OCI-LY3 (cell line): ENCODE measurements around the gene PSMD7.
"Not testable (repeated sequence)": the region's sequence is repeated elsewhere in the genome, so short reads cannot be mapped to it uniquely, and the experiment has no call there.

Source experiments
- H2AFZ ChIP-seq: fragments of 200-600, 300-600 bp; shearing (Covaris generic); 2 replicates; pipeline ENCODE4 v1.6.0; 2014; ENCODE audit warnings: antibody characterized with exemption, low read depth, low read length
- H3K27ac ChIP-seq: fragments of 200-600, 300-600 bp; sonication (generic); 2 replicates; pipeline ENCODE4 v1.5.1; 2014; ENCODE audit warnings: mild to moderate bottlenecking, low read length, moderate library complexity, mixed read lengths
- H3K27me3 ChIP-seq: fragments of 200-600, 300-600 bp; sonication (generic); 2 replicates; pipeline ENCODE4 v1.6.1; 2014; ENCODE audit warnings: low read depth, low read length, mixed read lengths
- H3K36me3 ChIP-seq: fragments of 200-600, 300-600 bp; sonication (generic); replicated peaks from 2 replicates; pipeline ENCODE3; 2014; ENCODE audit warnings: low read depth, low read length, mixed read lengths
- H3K4me1 ChIP-seq: fragments of 300-600, 200-600 bp; sonication (generic); 2 replicates; pipeline ENCODE4 v1.6.1; 2014; ENCODE audit warnings: low read length, mixed read lengths
- H3K4me2 ChIP-seq: fragments of 200-600, 300-600 bp; sonication (generic); 2 replicates; pipeline ENCODE4 v1.6.1; 2014; ENCODE audit warnings: low read length, mixed read lengths
- H3K4me3 ChIP-seq: fragments of 300-600, 200-600 bp; sonication (generic); 2 replicates; pipeline ENCODE4 v1.5.1; 2014; ENCODE audit warnings: antibody characterized with exemption, mild to moderate bottlenecking, low read length, moderate library complexity
- H3K79me2 ChIP-seq: fragments of 300-600, 200-600 bp; shearing (Covaris generic); 2 replicates; pipeline ENCODE4 v1.6.1; 2014; ENCODE audit warnings: mild to moderate bottlenecking, low read length, mixed read lengths
- H3K9ac ChIP-seq: fragments of 300-600, 200-600 bp; shearing (Covaris generic); 2 replicates; pipeline ENCODE4 v1.6.0; 2014; ENCODE audit warnings: mild to moderate bottlenecking, low read length, moderate library complexity
- H3K9me3 ChIP-seq: fragments of 200-600, 300-600 bp; shearing (Covaris generic); 2 replicates; pipeline ENCODE4 v1.6.1; 2014; ENCODE audit warnings: low read length, mixed read lengths; ENCODE audit not compliant: insufficient read depth
- H4K20me1 ChIP-seq: fragments of 200-600, 300-600 bp; sonication (generic); 2 replicates; pipeline ENCODE4 v1.6.1; 2016; ENCODE audit warnings: low read length, mixed read lengths; ENCODE audit not compliant: insufficient read depth
- CTCF ChIP-seq: fragments of 200-600, 300-600 bp; sonication (generic); IDR thresholded peaks from 2 replicates; pipeline ENCODE4 v1.5.1; 2014; ENCODE audit warnings: antibody characterized with exemption, low read length, low read depth
- EZH2phosphoT487 ChIP-seq: fragments of 200-600 bp; shearing (Covaris generic); IDR thresholded peaks from 2 replicates; pipeline ENCODE4 v1.6.1; 2018; ENCODE audit warnings: antibody characterized with exemption, mixed run types, low read depth

Gene PSMD7

GRCh38 chr16:74315059-74315458 lies 18.4 kb downstream of the PSMD7 start:
- no peaks in the 10 kb centered on the region for H3K36me3 ChIP-seq
- H3K4me1 ChIP-seq = no peaks in the 10 kb centered on the region
- H4K20me1 ChIP-seq = no peaks in the 10 kb centered on the region
- H3K9me3 ChIP-seq = no peaks in the 10 kb centered on the region
- no peak overlapping the region for H3K4me2 ChIP-seq
- no peaks in the 10 kb centered on the region for H3K79me2 ChIP-seq
- no peak overlapping the region for H2AFZ ChIP-seq
- no peak overlapping the region for H3K4me3 ChIP-seq
- no peak for TF ChIP-seq CTCF
- TF ChIP-seq EZH2phosphoT487 = no peak
- no peaks in the 10 kb centered on the region for H3K27me3 ChIP-seq
- H3K9ac ChIP-seq = no peak overlapping the region
- no peak overlapping the region for H3K27ac ChIP-seq

DNA sequence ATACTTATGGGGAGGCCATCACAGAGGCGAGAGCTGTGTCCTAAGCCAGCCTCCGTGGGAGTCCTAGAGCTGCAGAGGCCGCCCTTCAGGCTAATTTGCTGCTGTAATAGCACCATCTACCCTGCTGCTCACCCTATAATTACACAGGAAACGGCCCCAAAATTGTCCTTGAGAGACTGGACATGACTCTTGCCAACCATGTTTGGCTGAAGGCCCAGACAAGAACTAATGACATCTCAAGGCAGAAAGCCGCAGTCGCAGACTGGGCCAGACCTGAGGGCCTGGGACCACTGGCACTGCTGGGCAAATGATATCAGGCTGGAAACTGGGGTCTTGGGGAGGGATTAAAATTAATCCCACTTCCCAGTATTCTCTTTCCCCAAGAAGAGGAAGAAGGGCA lies 24.1 kb downstream of the PSMD7 start:
- TF ChIP-seq CTCF (no peak), EZH2phosphoT487 (no peak)
- Histone ChIP-seq H3K4me1 (no peaks in the 10 kb centered on the region), H3K9ac (no peak overlapping the region), H3K79me2 (no peaks in the 10 kb centered on the region), H3K27ac (no peak overlapping the region), H3K27me3 (no peaks in the 10 kb centered on the region), H3K4me2 (no peak overlapping the region), H4K20me1 (no peaks in the 10 kb centered on the region), H3K36me3 (no peaks in the 10 kb centered on the region), H2AFZ (no peak overlapping the region), H3K9me3 (no peaks in the 10 kb centered on the region), H3K4me3 (no peak overlapping the region)

DNA sequence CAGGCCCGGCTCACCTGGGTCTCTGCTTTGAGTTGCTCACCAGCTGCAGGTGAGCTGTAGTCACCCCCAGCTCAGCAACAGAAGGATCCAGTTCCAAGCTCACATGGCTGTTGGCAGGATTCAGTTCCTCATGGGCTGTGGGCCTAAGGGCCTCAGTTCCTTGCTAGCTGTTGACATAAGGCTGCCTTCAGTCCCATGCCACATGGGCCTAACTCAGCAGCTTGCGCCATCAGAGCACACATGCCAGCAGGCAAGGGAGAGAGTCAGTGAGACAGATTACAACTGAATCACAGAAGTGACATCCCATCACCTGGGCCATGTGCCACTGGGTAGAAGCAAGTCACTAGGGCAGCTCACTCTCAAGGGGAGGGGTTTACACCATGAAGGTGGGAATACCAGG lies 24.7 kb downstream of the PSMD7 start:
- H3K27me3 ChIP-seq = no peaks in the 10 kb centered on the region
- no peaks in the 10 kb centered on the region for H3K36me3 ChIP-seq
- no peak overlapping the region for H3K4me2 ChIP-seq
- H3K79me2 ChIP-seq = no peaks in the 10 kb centered on the region
- H4K20me1 ChIP-seq = no peaks in the 10 kb centered on the region
- no peaks in the 10 kb centered on the region for H3K9me3 ChIP-seq
- H2AFZ ChIP-seq = no peak overlapping the region
- no peak overlapping the region for H3K9ac ChIP-seq
- H3K27ac ChIP-seq = no peak overlapping the region
- no peak for TF ChIP-seq EZH2phosphoT487
- no peak for TF ChIP-seq CTCF
- no peaks in the 10 kb centered on the region for H3K4me1 ChIP-seq
- no peak overlapping the region for H3K4me3 ChIP-seq

GRCh38 chr16:74322301-74322710 lies 25.7 kb downstream of the PSMD7 start:
- no peak overlapping the region for H3K9ac ChIP-seq
- no peaks in the 10 kb centered on the region for H3K36me3 ChIP-seq
- TF ChIP-seq CTCF (no peak), EZH2phosphoT487 (no peak)

GRCh38 chr16:74324777-74325176 lies 28.2 kb downstream of the PSMD7 start:
- H3K9me3 ChIP-seq, H3K27me3 ChIP-seq, H3K79me2 ChIP-seq, H3K36me3 ChIP-seq, H3K4me3 ChIP-seq, H3K27ac ChIP-seq, H4K20me1 ChIP-seq, H3K4me1 ChIP-seq, H2AFZ ChIP-seq, H3K9ac ChIP-seq, H3K4me2 ChIP-seq: not testable (repeated sequence)

More at GRCh38 chr16:74322301-74322710, 25.7 kb downstream of the PSMD7 start:
- Histone ChIP-seq H3K27me3 (no peaks in the 10 kb centered on the region), H3K4me1 (no peaks in the 10 kb centered on the region), H4K20me1 (no peaks in the 10 kb centered on the region), H2AFZ (no peak overlapping the region), H3K4me2 (no peak overlapping the region), H3K79me2 (no peaks in the 10 kb centered on the region), H3K9me3 (no peaks in the 10 kb centered on the region), H3K4me3 (no peak overlapping the region), H3K27ac (no peak overlapping the region)
